ENCODE data around the gene COL6A6. TPM values are rescaled to one million over a fixed set of nuclear protein-coding genes. Genes with fewer than 3 reads are reported as not detected.

The COL6A6 gene
- total RNA-seq, 4 donors from 2014 or later, result 0.06 to 5.2 (median 0.57) TPM

GRCh38 chr3:130488769-130489450 lies 28.1 kb upstream of the COL6A6 start:
- ATAC-seq (ENCODE audit: low FRiP score), result no peak
- no peak for DNase-seq (ENCODE audit: low spot score)
- TF ChIP-seq, protein P1, sequence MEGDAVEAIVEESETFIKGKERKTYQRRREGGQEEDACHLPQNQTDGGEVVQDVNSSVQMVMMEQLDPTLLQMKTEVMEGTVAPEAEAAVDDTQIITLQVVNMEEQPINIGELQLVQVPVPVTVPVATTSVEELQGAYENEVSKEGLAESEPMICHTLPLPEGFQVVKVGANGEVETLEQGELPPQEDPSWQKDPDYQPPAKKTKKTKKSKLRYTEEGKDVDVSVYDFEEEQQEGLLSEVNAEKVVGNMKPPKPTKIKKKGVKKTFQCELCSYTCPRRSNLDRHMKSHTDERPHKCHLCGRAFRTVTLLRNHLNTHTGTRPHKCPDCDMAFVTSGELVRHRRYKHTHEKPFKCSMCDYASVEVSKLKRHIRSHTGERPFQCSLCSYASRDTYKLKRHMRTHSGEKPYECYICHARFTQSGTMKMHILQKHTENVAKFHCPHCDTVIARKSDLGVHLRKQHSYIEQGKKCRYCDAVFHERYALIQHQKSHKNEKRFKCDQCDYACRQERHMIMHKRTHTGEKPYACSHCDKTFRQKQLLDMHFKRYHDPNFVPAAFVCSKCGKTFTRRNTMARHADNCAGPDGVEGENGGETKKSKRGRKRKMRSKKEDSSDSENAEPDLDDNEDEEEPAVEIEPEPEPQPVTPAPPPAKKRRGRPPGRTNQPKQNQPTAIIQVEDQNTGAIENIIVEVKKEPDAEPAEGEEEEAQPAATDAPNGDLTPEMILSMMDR (IDR thresholded peaks at IDR 0.05), result no peak

DNA sequence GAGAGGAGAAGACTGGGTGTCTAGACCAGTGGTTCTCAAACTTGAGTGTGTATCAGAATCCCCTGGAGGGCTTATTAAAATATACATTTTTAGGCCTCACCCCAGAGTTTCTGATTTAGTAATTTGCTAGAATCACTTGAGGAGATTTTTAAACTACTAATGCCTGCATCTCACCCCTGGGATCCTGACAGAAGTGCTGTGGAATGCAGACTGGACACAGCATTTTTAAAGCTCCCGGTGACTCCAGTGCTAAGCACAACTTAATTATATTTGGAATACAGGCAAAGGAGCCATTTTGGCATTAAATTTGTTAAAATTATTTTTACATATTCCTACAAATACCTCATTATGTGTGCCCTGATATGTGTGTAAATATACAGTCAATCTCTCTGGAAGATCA lies 26.7 kb upstream of the COL6A6 start:
- ATAC-seq (ENCODE audit: low FRiP score) (no peak), DNase-seq (ENCODE audit: low spot score) (no peak)
- TF ChIP-seq, protein P1 (IDR thresholded peaks at IDR 0.05), result no peak

- peak; percentile 17 for ATAC-seq (ENCODE audit: low FRiP score)
- TF ChIP-seq, protein P1 (IDR thresholded peaks at IDR 0.05), result no peak
Observed at GRCh38 chr3:130491431-130491830, 25.5 kb upstream of the COL6A6 start.

DNA sequence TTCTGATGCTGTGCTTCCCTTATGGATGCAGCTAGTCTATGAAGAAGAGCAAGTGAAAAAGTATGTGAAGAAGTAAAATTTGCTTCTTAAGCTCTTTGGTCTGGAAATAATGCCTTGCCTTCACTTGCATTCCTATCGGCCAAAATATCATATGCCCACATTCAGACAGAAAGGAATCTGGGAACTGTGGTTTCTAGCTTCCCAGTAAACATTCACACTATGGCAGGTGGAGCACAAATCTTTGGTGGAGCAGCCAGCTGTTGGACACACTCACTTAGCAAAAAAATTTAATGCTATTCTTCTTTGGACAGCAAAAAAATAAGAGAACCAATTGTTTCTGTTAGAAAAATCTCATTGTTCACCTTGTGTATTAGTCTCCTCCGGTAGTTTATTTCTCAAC lies 12.3 kb upstream of the COL6A6 start:
- TF ChIP-seq, protein P1 (IDR thresholded peaks at IDR 0.05), result no peak
- DNase-seq (ENCODE audit: low spot score), result no peak
- ATAC-seq (ENCODE audit: low FRiP score), result no peak

More at GRCh38 chr3:130491431-130491830, 25.5 kb upstream of the COL6A6 start:
- no peak for DNase-seq (ENCODE audit: low spot score)

DNA sequence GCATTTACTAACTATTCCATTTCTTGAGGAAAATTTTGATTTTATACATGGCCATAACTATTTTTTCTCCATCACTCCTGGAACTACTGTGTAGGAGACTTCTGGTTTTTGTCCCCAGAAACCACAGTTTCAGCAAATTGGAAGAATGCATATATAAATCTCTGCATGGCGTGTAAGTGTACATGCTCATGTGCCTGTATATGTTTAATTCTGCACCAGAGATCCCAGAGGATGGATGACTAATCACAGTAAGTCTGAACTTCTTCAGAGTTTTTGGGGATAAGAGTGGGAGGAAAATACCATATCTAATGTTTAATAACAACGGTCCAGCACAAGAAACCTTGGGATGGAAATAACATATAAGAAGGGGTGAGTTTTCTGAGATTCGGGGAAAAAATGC lies 10.9 kb upstream of the COL6A6 start:
- ATAC-seq (ENCODE audit: low FRiP score) (no peak), DNase-seq (ENCODE audit: low spot score) (no peak)
- TF ChIP-seq, protein P1 (IDR thresholded peaks at IDR 0.05), result no peak

DNA sequence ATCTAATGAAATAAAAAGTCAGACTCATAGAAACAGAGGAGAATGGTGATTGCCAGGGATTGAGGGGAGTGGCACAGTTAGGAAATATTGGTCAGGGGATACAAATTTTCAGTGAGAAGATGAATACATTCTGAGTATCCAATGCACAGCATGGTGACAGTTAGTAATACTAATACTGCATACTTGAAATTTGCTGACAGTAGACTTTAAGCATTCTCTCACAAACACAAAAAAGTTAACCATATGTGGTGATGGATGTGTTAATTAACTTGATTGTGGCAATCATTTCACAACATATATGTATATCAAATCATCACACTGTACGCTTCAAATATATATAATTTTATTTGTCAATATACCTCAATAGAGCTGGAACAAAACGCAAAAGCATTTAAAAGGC lies 9.2 kb upstream of the COL6A6 start:
- TF ChIP-seq, protein P1 (IDR thresholded peaks at IDR 0.05), result no peak
- ATAC-seq (ENCODE audit: low FRiP score) (no peak), DNase-seq (ENCODE audit: low spot score) (no peak)

- no peak for ATAC-seq (ENCODE audit: low FRiP score)
- TF ChIP-seq, protein P1 (IDR thresholded peaks at IDR 0.05), result no peak
- no peak for DNase-seq (ENCODE audit: low spot score)
Observed at GRCh38 chr3:130509008-130509407, 8.0 kb upstream of the COL6A6 start.

All from omental fat pad (tissue), 4 donors.